ENCODE results near the gene DYNC2H1.

DYNC2H1 gene

DNA sequence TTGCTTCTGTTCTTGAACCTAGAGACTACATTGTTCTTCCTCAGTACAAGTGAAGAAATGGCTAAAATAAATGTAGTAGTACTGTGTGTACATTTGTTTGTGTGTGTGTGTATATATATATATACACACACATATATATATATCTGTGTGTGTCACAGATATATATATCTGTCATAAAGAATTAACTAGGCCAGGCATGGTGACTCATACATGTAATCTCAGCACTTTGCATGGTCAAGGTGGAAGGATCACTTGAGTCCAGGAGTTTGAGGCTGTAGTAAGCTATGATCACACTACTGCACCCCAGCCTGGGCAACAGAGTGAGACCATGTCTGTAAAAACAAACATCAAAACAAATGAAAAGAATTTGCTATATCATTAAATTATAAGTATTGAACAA lies 164.8 kb downstream of the DYNC2H1 start:
- DNase-seq (ENCODE audit: low read depth), result no peak

- no peak for DNase-seq (ENCODE audit: low read depth)
Observed at GRCh38 chr11:103279821-103280220, 170.6 kb downstream of the DYNC2H1 start.

- DNase-seq (ENCODE audit: low read depth), result no peak
Observed at GRCh38 chr11:103281301-103281700, 172.1 kb downstream of the DYNC2H1 start.

DNA sequence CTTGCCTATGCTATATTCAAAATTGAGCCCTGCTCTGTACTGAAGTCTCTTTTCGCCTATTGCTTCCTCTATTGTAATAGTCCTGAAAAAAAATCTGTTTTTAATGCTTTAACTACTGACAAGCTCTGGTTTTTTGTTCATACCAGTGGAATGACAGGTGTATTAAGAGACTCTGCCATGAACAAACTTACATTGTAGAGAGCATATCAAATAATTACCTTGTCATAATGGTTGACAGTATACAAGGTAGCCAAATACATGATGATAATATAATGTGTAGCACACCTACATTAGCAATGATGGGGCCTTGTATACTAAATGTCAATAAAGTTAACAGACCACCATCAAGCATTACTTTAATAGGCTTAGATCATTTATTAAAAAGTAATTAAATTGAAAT lies 175.0 kb downstream of the DYNC2H1 start:
- no peak for DNase-seq (ENCODE audit: low read depth)

DNA sequence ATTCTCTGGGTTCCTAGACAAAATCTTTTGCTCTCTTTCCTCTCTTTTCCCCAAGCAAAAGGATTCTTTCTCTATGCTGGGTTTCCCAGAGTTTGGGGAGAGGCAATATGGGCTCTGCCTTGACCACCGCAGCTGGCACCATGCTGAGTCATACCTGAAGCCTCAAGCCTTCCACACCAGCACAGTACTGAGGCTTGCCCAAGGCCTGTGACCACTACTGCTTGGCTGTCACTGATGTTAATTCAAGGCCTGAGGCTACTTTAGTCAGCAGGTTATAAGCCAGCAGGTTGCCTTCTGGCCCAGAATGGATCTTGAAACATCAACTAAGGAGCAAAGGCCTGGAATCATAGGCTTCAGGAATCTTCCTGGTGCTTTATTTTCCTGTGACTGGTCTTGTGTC lies 185.3 kb downstream of the DYNC2H1 start:
- no peak for DNase-seq (ENCODE audit: low read depth)

DNA sequence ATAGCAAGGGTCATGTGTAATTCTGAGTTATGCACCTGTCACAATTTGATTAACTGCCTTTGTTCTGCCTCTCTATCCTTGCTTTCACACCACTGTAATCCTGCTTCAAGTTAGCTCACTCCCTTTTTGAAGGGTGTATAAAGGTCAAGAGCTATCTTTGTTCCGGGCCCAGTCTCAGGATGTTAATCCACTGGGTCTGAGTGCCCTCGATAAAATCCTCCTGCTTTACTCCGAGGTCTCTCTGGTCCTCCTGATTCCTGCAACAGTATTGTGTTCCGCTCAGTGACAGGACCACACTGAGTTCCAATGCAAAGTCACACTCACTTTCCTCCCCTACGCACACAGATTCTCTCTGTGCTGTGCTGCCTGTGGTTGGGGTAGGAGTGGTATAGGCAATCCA lies 186.5 kb downstream of the DYNC2H1 start:
- DNase-seq (ENCODE audit: low read depth), result no peak

- no peak for DNase-seq (ENCODE audit: low read depth)
Observed at GRCh38 chr11:103297900-103298299, 188.7 kb downstream of the DYNC2H1 start.

- no peak for DNase-seq (ENCODE audit: low read depth)
Observed at GRCh38 chr11:103315248-103315647, 206.0 kb downstream of the DYNC2H1 start.

GRCh38 chr11:103317118-103317517 lies 207.9 kb downstream of the DYNC2H1 start:
- no peak for DNase-seq (ENCODE audit: low read depth)

DNA sequence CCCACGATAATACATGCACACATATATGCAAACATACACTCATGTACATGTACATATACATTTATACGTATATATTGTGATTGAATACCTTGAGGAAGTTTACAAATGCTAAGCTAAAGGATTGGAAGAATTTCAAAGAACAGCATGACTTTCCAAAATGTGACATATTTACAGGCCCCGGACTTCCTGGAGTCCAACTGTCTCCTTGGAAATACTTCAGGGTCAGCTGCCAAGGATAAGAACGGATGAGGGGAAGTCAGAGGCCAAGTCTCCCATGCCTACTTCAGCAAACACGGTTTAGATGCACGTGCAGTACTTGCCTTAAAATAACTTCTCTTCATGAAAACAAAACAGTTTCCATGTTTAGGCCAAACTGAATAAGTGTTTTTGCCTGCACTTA lies 213.6 kb downstream of the DYNC2H1 start:
- no peak for DNase-seq (ENCODE audit: low read depth)

GRCh38 chr11:103325686-103326069 lies 216.5 kb downstream of the DYNC2H1 start:
- DNase-seq (ENCODE audit: low read depth), result no peak

DNA sequence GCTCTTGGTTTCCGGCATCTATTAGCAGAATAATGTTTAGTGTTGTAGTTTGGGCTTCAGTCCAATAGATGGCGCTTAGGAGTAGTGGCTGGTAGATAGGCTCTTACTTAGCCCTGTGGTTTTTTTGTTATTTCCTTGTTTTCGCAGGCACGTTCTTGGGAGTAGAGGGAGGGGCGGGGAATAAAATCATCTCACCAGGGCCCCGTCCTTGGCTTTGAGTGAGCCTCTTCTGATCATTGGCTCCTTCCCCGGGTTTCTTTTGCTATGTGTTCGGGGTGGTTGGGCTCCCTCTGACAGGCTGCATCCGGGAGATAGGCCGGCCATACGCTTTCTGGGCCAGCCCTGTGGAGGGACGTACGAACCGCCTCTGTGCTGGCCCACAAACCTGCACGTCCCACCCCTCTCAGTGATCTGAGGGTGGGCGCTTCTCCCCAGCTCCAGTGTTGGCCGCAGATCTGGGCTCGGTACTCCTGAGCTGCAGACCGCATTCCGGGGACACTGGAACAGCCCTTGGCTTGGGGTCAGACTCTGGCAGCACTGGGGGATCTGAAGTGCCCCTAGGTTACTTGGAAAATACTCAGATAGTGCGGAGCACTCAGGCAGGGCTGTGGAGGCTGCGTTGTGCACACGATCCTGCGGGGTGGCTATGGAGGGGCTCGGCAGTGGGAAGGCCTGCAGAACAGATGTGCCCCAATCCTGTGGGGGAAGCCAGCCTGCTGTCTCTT lies 217.0 kb downstream of the DYNC2H1 start:
- peak; percentile 80 for DNase-seq (ENCODE audit: low read depth)

DNA sequence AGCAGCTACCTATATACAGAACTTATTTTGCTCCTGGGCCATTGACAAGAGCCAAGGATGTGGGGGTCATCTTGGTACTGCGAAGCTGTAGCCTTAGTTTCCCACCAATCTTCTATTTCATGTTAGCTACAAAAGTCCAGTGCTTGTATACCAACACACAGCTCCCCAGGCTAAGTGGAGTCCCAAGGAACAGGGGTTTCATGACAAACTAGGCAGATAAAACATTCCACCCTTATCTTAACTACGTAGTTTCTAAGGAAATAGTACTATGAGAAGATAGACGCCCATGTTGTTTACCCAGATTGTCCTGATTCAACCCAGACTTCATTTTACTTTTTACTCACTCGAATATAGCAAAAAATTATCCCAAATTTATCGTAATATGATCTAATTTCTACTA lies 218.5 kb downstream of the DYNC2H1 start:
- DNase-seq (ENCODE audit: low read depth), result no peak

- DNase-seq (ENCODE audit: low read depth), result no peak
Observed at GRCh38 chr11:103332409-103332808, 223.2 kb downstream of the DYNC2H1 start.

- no peak for DNase-seq (ENCODE audit: low read depth)
Observed at GRCh38 chr11:103338621-103339484, 229.6 kb downstream of the DYNC2H1 start.

DNA sequence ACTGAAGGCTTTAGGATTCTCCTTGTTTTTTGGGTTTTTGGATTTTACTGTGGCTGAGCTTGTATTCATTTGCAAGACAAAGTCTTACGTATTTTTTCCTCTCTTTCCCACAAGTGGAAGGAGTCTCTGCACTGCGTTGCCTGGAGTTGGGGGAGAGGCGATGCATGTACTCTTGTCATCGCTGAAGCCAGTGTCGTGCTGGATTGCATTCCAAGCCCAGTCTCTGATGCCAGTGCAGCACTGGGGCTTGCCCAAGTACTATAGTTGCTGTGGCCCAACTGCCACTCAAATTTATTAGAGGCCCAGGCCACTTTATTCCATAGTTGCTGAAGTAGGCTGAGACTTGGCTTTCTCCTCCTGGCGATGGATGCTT lies 230.2 kb downstream of the DYNC2H1 start:
- no peak for DNase-seq (ENCODE audit: low read depth)

GRCh38 chr11:103340956-103341355 lies 231.7 kb downstream of the DYNC2H1 start:
- no peak for DNase-seq (ENCODE audit: low read depth)

GRCh38 chr11:103344886-103345285 lies 235.7 kb downstream of the DYNC2H1 start:
- DNase-seq (ENCODE audit: low read depth), result no peak

GRCh38 chr11:103349595-103349994 lies 240.4 kb downstream of the DYNC2H1 start:
- DNase-seq (ENCODE audit: low read depth), result no peak

DNA sequence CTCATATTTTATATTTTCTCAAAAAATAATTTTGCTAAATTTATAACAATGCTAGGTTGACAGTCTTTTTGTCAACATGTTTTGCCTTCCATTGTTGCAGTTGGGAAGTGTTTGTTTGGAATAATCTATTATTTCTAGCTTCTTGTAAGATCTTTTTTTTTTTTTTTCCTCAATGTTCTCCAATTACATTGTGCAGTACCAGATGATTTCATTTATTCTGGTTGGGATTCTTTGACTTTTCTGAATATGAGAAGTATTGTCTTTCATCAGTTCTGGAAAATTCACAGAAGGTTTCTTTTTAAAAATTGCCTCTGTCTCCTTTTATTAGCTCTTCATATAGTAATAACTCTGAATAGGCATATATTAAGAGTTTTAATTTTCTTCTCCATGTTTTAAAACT lies 245.4 kb downstream of the DYNC2H1 start:
- no peak for DNase-seq (ENCODE audit: low read depth)

- DNase-seq (ENCODE audit: low read depth), result peak; percentile 34
Observed at GRCh38 chr11:103358251-103358650, 249.0 kb downstream of the DYNC2H1 start.

- peak; percentile 20 for DNase-seq (ENCODE audit: low read depth)
Observed at GRCh38 chr11:103359216-103359615, 250.0 kb downstream of the DYNC2H1 start.

DNA sequence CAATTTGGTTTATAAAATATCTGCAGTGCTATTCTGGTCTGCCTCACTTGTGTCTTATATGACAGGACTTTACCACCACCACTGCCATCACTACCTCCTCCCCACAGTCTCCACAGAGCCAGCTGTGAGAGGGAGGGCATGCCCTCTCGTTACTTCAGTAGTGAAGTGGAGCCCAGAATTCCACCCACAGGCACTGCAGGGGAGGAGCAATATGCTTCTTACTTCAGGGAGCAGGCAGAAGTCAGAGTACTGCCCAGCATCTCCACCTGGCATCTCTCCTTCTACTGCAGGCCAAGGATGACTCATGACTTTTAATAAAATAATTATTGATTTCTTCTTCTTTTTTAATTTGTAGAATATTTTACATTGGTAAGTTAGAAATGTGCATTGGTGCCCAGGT lies 255.5 kb downstream of the DYNC2H1 start:
- DNase-seq (ENCODE audit: low read depth), result no peak

- DNase-seq (ENCODE audit: low read depth), result peak; percentile 20
Observed at GRCh38 chr11:103367650-103368049, 258.4 kb downstream of the DYNC2H1 start.
